Measurements from ENCODE around the gene GPR89A.
A peak's percentile ranks its signal among the peaks of the same experiment; 100 is the strongest.
"Not testable (repeated sequence)": the region's sequence is repeated elsewhere in the genome, so short reads cannot be mapped to it uniquely, and the experiment has no call there.

The GPR89A gene

DNA sequence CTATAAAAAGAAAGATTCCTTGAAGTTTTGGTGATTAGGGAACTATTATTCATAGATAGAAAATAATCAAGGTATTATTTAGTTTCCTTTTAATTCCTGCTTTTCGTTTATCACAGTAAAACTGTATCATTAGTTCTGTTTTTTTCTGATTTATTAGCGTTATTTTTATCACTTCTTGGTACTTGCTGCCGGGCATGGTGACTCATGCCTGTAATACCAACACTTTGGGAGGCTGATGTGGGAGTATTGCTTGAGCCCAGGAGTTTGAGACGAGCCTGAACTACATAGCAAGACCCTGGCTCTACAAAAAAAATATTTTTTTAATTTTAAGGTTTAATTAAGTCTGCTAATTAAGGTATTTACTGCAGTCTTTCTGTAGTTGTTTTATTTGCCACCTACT, 57.2 kb downstream of the GPR89A start:
- not testable (repeated sequence) for FAIRE-seq; DNase-seq (ENCODE audit: insufficient read length, low spot score)

DNA sequence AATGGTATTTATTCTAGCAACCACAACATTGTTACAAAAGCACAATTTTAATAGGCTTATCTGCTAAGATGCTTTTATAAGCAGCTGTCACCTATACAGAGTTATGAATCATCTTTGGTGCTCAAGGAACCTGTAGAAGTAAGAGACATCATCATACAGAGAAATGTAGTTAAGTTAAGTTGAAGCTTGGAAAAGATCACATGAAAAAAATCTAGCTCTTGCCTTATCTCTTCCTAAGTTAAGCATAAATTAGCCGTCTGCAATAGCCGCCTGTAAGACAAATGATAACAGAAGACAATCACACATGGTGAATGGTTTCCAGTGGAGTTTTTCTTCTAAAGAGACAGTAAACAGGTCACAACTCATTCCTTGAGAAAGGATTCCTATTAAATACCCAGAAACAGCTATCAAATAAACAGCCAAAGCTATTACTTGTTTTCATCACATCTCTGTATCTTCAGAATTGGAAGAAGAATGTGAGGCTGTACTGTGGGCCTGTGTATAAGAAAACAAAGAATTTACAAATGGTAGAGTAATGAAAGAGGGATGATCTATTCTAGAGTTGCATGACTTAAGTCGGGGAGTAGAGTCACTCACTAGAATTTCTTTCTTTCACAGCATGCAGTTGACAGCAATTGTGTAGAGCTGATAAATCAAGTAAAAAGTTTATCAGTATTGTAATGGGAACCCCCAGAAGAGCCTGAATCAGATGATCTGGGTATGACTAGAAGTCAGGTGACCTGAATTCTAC, 63.4 kb downstream of the GPR89A start:
- FAIRE-seq; DNase-seq (ENCODE audit: insufficient read length, low spot score): not testable (repeated sequence)

DNA sequence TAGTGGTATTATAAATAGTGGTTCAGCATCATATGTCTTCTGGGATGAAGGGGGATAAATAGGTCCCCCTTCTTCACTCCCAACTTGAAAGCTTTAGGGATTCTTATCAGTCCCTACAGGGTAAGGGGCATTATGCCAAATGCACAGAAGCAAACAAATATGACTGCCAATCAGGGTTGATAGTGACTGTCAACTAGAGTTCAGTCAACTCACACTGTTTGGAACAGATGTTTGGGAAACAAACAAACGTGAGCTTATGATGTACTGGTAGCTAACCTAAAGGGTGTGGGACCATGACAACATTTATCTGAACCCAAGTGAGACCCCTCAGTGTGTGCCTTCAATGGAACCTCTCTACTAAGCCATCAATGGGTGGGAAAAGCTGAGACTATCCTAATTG, 65.4 kb downstream of the GPR89A start:
- not testable (repeated sequence) for DNase-seq (ENCODE audit: insufficient read length, low spot score); FAIRE-seq

GRCh38 chr1:145684858-145685257, 77.1 kb downstream of the GPR89A start:
- not testable (repeated sequence) for FAIRE-seq; DNase-seq (ENCODE audit: insufficient read length, low spot score)

GRCh38 chr1:145686078-145686477, 78.3 kb downstream of the GPR89A start:
- DNase-seq (ENCODE audit: insufficient read length, low spot score), result not testable (repeated sequence)

GRCh38 chr1:145688328-145688727, 80.5 kb downstream of the GPR89A start:
- FAIRE-seq (no peak), DNase-seq (ENCODE audit: insufficient read length, low spot score) (no peak)
- TF ChIP-seq POLR2A (IDR thresholded peaks at IDR 0.05; ENCODE audit: low read depth, low read length), result no peak
- no peak for TF ChIP-seq POU2F2 (IDR thresholded peaks at IDR 0.05; ENCODE audit: low read depth, low read length)
- TF ChIP-seq POLR2AphosphoS5 (IDR thresholded peaks at IDR 0.05; ENCODE audit: low read depth, low read length), result no peak
- TF ChIP-seq PAX5 (IDR thresholded peaks at IDR 0.05; ENCODE audit: insufficient read depth, low read length, severe bottlenecking), result no peak
- TF ChIP-seq TAF1 (IDR thresholded peaks at IDR 0.05; ENCODE audit: low read depth, low read length), result no peak
- no peak for TF ChIP-seq SPI1 (IDR thresholded peaks at IDR 0.05; ENCODE audit: low read depth, low read length)

More at GRCh38 chr1:145686078-145686477, 78.3 kb downstream of the GPR89A start:
- not testable (repeated sequence) for FAIRE-seq

- no peak for DNase-seq (ENCODE audit: insufficient read length, low spot score)
- no peak for FAIRE-seq
- no peak for TF ChIP-seq POLR2AphosphoS5 (IDR thresholded peaks at IDR 0.05; ENCODE audit: low read depth, low read length)
- no peak for TF ChIP-seq SPI1 (IDR thresholded peaks at IDR 0.05; ENCODE audit: low read depth, low read length)
- no peak for TF ChIP-seq POU2F2 (IDR thresholded peaks at IDR 0.05; ENCODE audit: low read depth, low read length)
Measured at GRCh38 chr1:145688924-145689323, 81.1 kb downstream of the GPR89A start.

- TF ChIP-seq PAX5 (IDR thresholded peaks at IDR 0.05; ENCODE audit: insufficient read depth, low read length, severe bottlenecking) (no peak), POLR2AphosphoS5 (IDR thresholded peaks at IDR 0.05; ENCODE audit: low read depth, low read length) (no peak), SPI1 (IDR thresholded peaks at IDR 0.05; ENCODE audit: low read depth, low read length) (no peak), POU2F2 (IDR thresholded peaks at IDR 0.05; ENCODE audit: low read depth, low read length) (no peak), TAF1 (IDR thresholded peaks at IDR 0.05; ENCODE audit: low read depth, low read length) (no peak), POLR2A (IDR thresholded peaks at IDR 0.05; ENCODE audit: low read depth, low read length) (no peak)
- DNase-seq (ENCODE audit: insufficient read length, low spot score), result no peak
- no peak for FAIRE-seq
Measured at GRCh38 chr1:145689922-145690321, 82.1 kb downstream of the GPR89A start.

DNA sequence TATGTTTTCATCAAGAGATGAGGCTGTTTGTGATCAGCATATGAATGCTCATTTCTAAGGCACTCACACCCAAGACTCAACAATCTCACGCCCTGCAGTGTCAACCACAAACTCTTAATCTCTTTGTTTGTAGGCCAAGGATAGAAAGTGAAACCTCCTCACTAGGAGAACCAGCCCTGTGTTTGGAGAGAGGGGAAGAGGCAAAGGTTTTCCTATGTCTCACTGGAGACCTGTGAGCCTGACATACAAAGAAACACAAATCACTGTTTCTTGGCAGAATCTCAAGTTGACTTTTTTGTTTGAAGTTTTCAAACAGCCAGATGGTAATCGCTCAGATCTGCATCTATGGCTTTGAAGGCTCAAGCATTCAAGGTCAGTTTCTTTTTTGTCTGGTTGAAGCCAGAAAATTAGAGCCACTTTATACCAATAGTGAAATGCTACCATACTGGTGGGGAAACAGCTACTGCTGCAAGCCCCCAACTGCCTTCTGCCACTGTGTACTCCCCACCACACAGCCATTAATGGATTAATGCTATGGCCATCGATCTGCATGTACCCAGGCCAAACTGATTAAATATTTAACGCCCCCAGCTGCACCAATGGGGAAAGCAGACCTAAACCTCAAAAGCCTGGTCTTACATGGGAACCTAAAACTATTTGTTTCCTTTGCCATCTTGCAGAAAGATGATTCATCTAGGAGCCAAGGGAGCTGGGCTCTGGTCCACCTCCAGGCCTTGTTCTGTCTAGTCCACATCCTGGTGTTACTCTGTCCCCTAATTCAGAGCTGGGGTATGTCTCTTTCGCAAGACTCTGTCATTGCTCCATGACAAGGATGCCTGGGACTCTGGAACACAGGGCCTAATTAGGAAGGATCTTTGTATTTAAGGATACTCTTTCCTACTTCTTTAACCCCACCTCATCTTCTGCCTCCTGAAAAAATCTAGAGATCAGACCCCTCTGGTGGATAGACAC, 83.1 kb downstream of the GPR89A start:
- FAIRE-seq (peak; percentile 50), DNase-seq (ENCODE audit: insufficient read length, low spot score) (peak; percentile 56)
- TF ChIP-seq POLR2A (IDR thresholded peaks at IDR 0.05; ENCODE audit: low read depth, low read length), result no peak
- TF ChIP-seq POLR2AphosphoS5 (IDR thresholded peaks at IDR 0.05; ENCODE audit: low read depth, low read length), result no peak
- no peak for TF ChIP-seq PAX5 (IDR thresholded peaks at IDR 0.05; ENCODE audit: insufficient read depth, low read length, severe bottlenecking)
- TF ChIP-seq SPI1 (IDR thresholded peaks at IDR 0.05; ENCODE audit: low read depth, low read length), result no peak

DNA sequence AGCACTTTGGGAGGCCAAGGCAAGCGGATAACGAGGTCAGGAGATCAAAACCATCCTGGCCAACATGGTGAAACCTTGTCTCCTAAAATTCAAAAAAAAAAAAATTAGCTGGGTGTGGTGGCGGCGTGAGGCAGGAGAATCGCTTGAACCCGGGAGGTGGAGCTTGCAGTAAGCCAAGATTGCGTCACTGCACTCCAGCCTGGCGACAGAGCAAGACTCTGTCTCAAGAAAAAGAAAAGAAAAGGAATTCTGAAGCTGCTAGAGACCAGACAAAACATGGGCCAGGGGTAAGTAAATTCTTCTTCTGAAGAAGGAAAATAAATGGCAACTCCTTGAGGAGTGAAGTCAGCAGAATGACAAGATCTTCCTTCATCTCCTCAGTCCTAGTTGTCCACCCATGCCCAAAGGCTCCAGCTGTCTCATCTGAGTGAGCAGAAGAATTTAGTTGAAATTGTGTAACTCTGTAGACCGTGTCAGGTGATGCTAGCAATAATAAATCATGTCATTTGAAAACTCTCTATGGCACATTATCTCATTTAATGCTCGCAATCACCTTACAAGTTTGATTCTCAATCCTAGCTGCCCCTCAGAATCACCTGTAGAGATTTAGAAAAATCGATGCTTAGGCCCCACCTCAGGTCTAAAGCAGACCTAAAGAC, 85.1 kb downstream of the GPR89A start:
- DNase-seq (ENCODE audit: insufficient read length, low spot score), result no peak
- TF ChIP-seq POLR2A (IDR thresholded peaks at IDR 0.05; ENCODE audit: low read depth, low read length) (no peak), SPI1 (IDR thresholded peaks at IDR 0.05; ENCODE audit: low read depth, low read length) (no peak), PAX5 (IDR thresholded peaks at IDR 0.05; ENCODE audit: insufficient read depth, low read length, severe bottlenecking) (no peak), POU2F2 (IDR thresholded peaks at IDR 0.05; ENCODE audit: low read depth, low read length) (no peak), POLR2AphosphoS5 (IDR thresholded peaks at IDR 0.05; ENCODE audit: low read depth, low read length) (no peak), TAF1 (IDR thresholded peaks at IDR 0.05; ENCODE audit: low read depth, low read length) (no peak)

More for the DNA sequence above, 85.1 kb downstream of the GPR89A start:
- FAIRE-seq, result no peak

Data from GM12891 (cell line).